AG20443 (cell line): ENCODE measurements around the gene KCTD21.
A peak's percentile ranks its signal among the peaks of the same experiment; 100 is the strongest.

Source experiments
- DNase-seq: peaks from one replicate; pipeline ENCODE4 v3.0.0; 2012; ENCODE audit warnings: low spot score, mixed read lengths

KCTD21 gene

DNA sequence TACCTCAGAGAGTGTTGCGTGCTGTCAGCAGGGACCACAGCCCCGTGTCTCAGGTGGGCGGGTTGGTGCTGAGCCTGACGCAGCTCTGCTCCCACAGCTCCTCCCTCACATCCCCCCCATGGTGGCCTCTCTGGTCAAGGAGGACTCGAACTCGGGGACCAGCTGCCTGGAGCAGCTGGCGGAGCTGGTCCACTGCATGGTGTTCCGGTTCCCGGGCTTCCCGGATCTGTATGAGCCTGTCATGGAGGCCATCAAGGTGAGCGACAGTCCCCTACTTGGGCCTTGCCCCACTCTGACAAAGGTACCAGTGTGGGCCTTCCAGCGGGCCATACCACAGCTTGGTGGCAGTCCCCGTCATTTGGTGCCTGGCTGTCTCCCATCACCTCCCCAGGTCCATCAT lies 12.1 kb upstream of the KCTD21 start:
- no peak for DNase-seq

DNA sequence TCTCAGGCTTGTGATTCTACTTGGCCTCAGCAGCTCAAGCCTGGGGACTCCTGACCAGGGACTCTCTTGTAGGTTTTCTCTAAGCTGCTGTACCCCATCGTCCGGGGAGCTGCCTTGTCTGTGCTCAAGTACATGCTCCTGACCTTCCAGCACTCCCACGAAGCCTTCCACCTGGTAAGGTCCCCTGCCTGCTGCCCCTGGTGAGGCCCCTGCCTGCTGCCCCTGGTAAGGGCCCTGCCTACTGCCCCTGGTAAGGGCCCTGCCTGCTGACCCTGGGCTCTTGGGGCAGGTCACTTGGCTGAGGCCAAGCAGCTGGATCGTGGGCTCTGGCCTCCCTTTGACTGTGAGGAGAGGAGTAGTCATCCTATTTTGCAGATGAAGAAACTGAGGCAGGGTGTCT lies 11.6 kb upstream of the KCTD21 start:
- DNase-seq, result no peak

DNA sequence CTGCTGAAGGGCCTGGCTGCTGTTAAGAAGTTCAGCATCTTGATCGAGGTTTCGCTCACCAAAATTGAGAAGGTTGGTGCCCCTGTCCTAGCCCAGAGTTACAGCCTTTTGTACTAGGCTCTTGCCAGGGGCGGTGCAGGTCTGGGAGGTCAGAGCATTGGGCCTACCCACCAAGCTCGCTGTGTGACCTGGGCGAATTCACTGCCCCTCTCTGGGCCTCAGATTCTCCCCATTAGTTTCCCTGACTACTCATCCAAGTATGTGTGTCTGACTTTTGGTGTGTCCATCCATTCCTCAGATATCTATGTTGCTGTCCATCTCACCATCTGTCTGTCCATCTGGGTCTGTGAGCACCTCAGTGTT lies 11.2 kb upstream of the KCTD21 start:
- no peak for DNase-seq

DNA sequence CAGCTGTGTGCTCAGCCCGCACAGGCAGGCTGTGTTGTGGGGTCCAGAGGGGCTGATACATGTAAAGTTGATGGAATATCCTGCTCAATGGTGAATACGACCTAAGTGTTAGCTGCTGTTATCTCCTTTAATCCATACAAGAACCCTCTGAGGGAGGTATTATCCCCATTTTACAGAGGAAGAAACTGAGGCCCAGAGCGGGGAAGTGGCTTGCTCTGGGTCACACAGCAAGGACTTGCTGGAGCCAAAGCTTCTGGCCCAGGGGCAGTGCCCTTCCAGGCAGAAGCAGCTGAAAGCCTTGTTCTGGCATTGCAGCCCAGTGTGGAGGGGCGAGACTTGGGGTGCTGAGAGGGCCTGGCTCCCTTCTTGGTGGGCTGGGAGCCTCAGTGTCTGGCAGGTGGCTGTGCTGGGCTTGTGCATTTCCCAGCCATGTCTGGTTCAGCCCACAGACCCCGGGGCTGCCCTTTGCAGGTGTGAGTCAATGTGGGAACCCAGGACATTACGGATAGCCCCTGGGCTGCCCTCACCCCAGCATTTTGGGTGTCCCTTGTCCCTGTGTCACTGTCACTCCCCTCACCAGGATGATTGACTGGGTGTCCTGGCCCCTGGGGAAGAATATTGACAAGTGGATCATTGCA lies 10.7 kb upstream of the KCTD21 start:
- no peak for DNase-seq

DNA sequence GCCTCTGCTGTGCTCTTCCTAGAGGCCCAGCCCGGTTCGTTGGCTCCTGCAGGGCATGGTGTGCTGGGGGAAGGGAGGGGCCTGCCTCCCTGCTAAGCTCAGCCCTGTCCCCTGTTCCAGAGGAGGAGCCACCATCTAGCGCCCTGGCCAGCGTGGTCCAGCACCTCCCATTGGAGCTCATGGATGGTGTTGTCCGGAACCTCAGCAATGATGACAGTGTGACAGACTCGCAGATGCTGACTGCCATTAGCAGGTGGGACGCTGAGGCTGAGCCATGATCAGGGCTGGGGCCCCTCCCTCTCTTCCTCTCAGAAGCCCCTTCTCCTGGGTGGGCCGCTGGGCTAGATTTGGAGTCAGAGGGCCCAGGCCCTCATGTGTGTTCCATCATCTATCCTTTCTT lies 9.4 kb upstream of the KCTD21 start:
- DNase-seq, result no peak

DNA sequence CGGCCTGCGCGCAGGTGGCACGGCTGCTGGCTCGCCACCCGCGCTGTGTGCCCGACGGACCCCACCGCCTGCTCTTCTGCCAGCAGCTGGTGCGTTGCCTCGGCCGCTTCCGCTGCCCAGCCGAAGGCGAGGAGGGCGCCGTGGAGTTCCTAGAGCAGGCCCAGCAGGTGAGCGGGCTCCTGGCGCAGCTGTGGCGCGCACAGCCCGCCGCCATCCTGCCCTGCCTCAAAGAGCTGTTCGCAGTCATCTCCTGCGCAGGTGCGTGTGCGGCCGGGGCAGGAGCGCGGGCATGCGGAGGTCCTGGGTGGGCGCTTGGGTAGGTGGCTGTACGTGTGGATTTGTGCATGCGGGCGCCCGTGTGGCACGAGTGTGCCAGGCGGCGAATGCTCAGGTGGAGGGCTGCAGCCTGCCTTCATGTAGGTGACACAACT lies 8.2 kb upstream of the KCTD21 start:
- no peak for DNase-seq

DNA sequence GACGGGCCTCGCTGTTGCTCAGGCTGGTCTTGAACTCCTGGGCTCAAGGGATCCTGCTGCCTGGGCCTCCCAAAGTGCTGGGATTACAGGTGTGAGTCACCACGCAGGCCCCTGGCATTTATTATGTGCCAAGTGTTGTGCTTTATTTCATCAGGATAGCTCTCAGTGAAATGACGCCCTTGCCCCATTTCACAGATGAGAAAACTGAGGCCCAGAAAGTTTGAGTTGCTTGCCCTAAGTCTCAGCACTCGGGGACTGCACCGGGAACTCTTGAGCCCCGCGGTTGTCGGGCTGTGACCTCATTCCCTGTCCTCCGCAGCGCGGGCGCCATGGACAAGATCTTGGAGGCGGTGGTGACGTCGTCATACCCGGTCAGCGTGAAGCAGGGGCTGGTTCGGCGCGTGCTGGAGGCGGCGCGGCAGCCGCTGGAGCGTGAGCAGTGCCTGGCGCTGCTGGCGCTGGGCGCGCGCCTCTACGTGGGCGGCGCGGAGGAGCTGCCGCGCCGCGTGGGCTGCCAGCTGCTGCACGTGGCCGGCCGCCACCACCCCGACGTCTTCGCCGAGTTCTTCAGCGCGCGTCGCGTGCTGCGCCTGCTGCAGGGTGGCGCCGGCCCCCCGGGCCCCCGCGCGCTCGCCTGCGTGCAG lies 7.6 kb upstream of the KCTD21 start:
- DNase-seq, result no peak

DNA sequence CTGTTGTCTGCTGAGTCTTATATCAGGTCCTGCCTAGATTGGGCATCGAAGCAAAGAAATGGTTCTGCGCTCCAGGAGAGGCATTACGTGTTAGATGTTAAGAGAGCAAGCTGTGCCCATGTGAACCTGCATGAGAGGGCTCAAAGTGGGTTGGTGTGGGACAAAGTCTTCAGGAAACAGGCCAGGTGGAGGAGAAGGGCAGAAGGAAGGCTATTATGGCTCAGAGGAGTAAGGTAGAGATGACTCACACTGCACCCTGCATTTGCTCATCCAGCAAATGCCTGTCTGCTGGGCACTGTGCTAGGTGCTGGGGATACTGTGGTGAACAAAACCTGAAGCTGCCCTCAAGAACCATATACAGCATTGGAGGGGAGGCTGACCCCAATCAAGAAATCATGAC lies 6.1 kb upstream of the KCTD21 start:
- DNase-seq, result no peak

DNA sequence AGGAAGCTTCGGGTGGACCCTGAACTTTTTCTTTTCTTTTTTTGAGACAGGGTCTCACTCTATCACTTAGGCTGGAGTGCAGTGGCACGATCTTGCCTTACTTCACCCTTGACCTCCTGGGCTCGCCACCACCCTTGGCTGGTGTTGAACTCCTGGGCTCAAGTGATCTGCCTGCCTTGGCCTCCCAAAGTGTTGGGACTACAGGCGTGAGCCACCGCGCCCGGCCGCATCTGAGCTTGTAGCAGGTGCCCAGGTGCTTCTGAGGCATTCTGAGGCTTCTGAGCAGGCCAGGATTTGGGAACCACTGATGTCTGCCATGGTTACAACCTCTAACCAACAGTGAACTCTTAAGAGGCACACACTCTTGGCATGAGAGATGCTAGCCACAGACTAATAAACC lies 5.4 kb upstream of the KCTD21 start:
- DNase-seq, result no peak

DNA sequence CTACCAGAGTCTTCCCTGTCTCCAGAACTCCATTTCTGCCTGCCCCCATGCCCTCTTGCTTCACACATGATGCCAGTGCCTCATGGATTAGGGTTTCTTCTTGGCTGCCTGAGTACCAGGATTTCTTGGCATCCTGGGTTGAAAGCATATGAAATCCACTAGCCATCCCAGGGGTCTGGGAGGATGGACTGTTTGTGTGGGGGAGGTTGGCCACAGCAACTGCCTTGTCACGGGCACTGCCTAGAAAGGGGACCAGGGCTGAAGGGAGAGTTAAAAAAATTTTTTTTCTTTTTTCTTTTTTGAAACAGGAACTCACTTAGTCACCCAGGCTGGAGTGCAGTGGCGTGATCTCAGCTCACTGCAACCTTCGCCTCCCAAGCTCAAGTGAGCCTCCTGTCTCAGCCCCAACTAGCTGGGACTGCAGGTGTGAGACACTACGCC lies 4.5 kb upstream of the KCTD21 start:
- no peak for DNase-seq

DNA sequence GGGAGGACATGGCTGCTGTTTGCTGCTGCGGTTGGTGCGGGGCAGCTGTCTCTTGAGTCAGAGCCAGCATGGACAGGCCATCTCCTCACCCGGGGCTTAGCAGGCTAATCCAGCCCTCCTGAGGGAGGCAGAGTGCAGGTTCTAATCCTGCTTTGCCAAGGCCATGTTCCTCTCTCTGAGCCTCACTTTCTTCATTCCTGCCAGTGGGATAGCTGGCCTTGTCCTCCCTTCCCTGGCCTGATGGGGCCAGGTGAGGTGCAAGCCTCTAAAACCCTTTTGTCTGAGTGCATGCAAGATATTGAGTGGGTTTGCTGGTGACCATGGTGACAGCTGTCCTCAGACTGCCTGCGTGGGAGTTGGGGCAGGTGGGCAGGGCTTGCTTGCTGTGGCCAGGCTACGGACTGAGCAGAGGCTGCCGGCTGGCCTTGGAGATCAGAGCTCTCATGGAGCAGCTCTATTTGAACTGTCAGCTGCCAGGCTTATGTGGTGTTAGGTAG lies 3.8 kb upstream of the KCTD21 start:
- DNase-seq, result no peak

DNA sequence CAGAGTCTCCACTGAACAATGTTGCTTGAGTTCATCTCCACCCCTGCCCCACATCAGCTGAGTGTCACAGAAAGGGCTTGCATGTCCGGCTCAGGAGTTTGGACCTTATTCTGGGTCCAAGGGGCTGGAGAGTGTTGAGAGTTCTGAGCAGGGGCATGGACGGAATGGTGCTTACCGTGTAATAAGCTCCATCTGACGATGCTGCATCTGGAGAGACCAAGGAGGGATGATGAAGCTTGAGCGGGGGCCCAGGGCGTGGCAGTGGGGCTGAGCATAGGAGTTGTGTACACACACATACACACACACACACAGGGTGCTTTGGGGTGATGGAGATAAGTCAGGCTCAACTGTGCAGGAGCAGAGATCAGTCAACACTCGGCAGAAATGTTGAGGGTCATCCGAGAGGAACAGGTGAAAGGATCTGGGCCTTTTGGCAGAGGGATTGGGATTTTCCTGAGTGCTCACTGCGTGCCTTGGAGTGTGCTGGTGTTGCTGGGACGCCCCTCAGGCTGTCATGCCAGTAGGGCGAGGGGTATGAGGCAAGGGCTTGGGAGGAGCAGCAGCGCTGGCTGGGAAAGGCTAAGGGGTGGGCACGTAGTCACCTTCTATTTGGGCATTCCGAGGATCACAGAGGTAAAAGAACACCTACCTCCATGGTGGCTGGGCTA lies 2.6 kb upstream of the KCTD21 start:
- no peak for DNase-seq

DNA sequence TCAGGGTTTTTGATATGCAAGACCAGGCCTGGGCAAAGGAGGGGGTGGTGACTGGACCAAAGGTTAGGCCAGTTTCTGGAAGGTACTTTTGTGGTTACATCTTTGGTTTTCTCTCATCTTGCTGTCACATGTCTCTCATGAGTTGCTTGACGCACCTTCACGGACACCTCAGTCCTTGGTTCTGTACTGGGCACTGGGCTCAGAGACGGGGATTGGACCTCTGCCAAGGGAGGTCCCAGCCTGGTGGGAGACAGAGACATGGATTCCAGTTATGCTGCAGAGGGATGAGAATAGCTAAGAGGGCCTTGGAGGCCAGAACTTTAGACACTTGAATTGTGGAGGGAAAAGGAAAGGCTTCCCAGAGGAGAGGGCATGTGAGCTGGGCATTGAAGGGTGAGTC lies 1.9 kb upstream of the KCTD21 start:
- no peak for DNase-seq

DNA sequence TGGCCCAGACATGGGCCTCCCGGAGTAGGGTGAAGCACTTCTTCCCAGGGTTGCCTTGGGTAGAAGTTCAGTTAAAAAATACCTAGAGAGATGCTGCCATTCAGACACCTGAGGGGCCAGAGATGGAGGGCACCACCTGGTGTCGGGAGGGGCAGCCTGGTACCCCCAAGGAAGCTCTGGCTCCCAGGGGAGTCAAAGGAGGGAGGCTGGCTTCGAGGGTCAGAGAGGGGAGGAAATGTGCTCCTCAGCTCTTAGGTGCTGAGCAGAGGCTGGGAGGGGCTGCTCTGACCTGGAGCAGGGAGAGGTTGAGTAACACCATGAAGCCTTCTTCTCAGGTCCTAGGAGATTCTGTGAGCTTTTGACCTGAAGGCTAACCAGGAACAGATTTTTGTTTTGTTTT lies 1.4 kb upstream of the KCTD21 start:
- no peak for DNase-seq

DNA sequence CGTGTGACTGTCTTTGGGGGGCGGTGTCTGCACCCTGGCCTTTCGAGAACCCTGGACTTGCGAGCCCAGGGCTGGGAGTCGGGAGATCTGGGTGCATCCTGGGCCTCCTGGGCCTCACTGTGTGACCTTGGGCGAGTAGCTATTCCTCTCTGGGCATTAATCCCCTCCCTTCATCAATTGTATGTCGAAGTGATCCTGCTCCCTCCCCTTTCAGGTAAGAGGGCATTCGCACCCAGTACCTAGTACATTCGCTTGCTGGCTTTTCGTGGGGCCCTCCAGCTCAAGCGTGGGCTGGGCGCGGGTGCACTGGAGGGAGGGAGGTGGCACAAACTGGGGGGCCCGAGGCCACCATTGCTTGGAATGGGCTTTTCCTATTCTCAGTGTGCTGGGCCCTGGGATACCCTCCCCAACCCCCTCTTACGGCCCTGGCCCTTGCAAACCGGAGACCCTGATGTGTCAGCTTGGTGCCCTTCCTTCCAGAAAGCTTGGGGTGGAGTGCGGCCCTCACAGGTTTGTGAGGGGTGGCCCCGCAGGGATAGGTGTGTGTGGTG lies 823 bp upstream of the KCTD21 start:
- no peak for DNase-seq

DNA sequence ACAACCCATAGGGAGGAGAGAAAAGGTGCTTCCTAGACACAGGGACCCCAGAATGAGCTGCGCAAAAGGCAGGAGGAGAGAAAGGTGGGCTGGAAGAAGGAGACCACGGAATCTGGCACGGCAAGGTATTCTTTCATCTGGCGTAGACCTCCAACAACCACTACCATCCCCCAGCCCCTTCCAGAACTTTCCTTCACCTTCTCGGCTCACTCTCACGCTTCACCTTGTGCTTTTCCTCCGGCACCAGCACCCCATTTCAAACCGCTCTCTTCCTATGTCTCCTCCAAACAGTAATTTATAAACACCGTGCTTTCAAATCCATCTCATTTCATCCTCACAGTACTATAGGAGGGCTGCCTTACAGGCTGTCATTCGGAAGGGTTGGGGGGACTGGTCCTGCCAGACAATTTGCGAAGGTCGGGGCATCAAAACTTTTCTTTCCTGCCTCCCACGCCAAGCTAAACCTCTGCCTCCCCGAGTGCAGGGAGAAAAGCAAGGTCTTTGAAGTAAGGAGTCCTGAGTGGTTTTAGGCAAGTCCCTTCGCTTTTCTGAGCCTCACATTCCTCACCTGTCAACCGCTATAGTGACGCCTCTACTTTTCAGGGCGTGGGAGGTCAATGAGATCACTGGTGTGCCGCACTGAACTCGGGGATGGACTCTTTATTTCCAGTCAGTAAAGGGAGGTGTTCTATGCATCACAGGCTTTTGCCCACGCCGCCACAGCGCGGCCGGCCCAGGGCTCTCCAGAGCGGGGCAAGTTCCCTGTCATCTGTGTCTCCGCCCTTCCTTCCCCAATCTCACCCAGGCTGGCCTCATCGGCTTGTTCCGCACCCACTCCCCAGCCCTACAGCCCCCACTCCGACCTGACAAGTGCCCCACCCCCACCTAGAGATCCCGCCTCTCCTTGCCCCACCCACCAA lies 800 bp downstream of the KCTD21 start:
- DNase-seq, result peak; percentile 59

DNA sequence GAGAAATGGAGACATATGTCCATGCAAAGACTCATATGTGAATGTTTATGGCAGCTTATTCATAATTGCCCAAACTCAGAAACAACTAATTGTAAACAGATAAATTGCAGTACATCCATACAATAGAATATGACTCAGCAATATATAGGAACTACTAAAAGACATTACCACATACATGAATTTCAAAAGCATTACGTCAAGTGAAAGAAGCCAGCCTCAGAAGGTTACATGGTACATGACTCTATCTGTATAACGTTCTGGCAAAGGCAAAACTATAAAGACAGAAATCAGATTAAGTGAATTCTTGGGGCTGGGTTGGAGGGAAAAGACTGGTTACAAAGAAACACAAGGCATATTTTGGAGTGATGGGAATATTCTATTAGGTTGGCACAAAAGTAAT lies 7.2 kb downstream of the KCTD21 start:
- no peak for DNase-seq

DNA sequence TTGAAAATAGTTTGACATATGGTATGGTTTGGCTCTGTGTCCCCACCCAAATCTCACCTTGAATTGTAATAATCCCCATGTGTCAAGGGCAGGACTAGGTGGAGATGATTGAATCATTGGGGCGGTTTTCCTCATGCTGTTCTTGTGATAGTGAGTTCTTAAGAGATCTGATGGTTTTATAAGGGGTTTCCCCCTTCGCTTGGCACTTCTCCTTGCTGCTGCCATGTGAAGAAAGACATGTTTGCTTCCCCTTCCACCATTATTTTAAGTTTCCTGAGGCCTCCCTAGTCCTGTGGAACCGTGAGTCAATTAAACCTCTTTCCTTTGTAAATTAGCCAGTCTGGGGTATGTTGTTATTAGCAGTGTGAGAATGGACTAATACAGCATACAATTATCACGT lies 7.7 kb downstream of the KCTD21 start:
- no peak for DNase-seq

DNA sequence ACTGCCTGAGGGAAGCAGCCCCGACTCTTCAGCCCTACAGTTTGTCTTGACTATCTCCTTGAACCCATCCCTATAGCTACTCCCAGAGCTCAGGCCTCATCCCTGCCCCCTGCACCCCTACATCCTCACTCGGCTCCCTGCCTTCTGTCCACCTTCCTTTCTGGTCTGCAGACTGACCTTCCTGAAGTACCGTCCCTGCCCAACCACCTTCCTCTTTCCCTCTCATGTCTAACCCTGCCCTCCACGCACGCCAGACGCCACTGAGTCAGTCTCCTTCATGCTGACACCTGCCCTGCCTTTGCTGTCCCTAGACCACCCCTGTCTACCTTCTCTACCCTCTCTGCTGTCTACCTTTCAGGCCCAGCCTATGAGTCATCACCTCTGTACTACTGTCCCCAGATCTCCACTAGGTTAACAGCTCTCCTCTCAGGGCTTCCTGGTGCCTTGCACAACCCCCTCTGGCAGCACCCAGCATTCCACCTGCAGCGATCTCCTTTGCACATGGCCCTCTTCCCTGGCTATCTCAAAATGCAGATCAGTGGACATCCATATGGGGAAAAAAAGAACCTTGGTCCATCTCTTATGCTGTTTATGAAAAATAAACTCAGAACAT lies 8.9 kb downstream of the KCTD21 start:
- DNase-seq, result no peak

DNA sequence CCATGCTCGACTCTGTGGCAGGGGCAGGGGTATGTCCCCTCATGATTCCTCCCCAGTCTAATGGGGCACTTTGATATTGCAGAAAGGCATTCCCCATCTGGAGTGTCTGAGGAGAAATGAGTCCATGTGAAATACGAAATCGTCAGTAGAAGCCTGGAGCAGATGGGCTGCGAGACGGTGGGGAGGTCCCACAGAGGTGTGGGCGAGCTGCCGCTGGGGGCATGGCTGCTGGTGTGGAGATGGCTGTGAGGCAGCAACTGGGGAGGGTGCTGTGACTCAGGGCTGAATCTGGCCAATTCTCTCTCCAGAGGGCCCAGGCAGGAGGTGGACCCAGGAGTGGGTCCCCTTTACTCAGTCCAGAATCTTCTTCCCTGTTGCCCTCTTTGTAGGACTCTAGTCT lies 11.2 kb downstream of the KCTD21 start:
- DNase-seq, result no peak

DNA sequence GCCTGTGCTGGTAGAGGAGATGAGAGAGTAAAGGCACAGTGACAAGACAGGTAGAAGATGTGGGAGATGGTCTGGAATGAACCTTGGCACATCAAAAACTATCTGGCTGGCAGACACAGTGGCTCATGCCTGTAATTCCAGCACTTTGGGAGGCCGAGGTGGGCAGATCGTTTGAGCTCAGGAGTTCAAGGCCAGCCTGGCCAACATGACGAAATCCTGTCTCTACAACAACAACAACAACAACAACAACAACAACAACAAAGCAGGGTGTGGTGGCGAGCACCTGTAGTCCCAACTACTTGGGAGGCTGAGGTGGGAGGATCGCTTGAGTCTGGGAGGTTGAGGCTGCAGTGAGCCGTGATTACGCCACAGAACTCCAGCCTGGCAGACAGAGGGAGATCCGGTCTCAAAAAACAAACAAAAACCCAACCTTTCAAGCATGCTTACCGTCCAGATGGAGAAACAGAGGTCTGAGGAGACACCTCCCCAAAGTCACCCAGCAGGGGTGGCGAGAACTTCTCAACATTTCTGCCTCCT lies 11.8 kb downstream of the KCTD21 start:
- no peak for DNase-seq
